Erythroblast (primary cell): ENCODE measurements around the gene ATG12.
"Not testable (repeated sequence)": the region's sequence is repeated elsewhere in the genome, so short reads cannot be mapped to it uniquely, and the experiment has no call there.

Source experiments
- GATA1 ChIP-seq: IDR thresholded peaks from 2 replicates; pipeline ENCODE4 v1.6.1; 2011; ENCODE audit warnings: low read depth, mild to moderate bottlenecking, control low read depth, low read length, moderate library complexity
- POLR2A ChIP-seq: IDR thresholded peaks from 2 replicates; pipeline ENCODE4 v1.6.1; 2011; ENCODE audit warnings: mild to moderate bottlenecking, low read length

GRCh38 chr5:115882434-115882833 lies 41.1 kb upstream of the ATG12 start:
- TF ChIP-seq POLR2A, GATA1: not testable (repeated sequence)
